K562 (cell line): ENCODE measurements around the gene BAIAP3. TPM values are rescaled to one million over a fixed set of nuclear protein-coding genes. Genes with fewer than 3 reads are reported as not detected.

Source experiments
- ARHGAP35 ChIP-seq: fragments of 450-650 bp; IDR thresholded peaks from 2 replicates; pipeline ENCODE4 v1.6.1; 2018; ENCODE audit not compliant: partially characterized antibody
- CBX1 ChIP-seq: sonication (generic); IDR thresholded peaks from 2 replicates; pipeline ENCODE4 v1.6.1; 2016; ENCODE audit warnings: antibody characterized with exemption, low read depth, mild to moderate bottlenecking
- DACH1 ChIP-seq: fragments of 450-650 bp; IDR thresholded peaks from 2 replicates; pipeline ENCODE4 v1.6.1; 2018; ENCODE audit not compliant: partially characterized antibody
- DPF2 ChIP-seq: fragments of 450-650 bp; IDR thresholded peaks from 2 replicates; pipeline ENCODE4 v1.6.1; 2016
- FOSL1 ChIP-seq: fragments of 200-800 bp; sonication (Bioruptor generic); conservative IDR thresholded peaks from 2 replicates; pipeline ENCODE4 v1.6.1; 2016; ENCODE audit warnings: missing genetic modification characterization, missing compliant biosample characterization
- MTA2 ChIP-seq: fragments of 450-650 bp; IDR thresholded peaks from 2 replicates; pipeline ENCODE4 v1.6.1; 2016; ENCODE audit warnings: low read depth
- NFIC ChIP-seq: fragments of 450-650 bp; IDR thresholded peaks from 2 replicates; pipeline ENCODE4 v1.6.1; 2017; ENCODE audit warnings: mild to moderate bottlenecking, inconsistent platforms
- OTX1 ChIP-seq: fragments of 450-650 bp; formaldehyde crosslinking; IDR thresholded peaks from 2 replicates; pipeline ENCODE4 v1.4.0; 2022; ENCODE audit warnings: mild to moderate bottlenecking
- SMAD3 ChIP-seq: fragments of 450-650 bp; formaldehyde crosslinking; conservative IDR thresholded peaks from 2 replicates; pipeline ENCODE4 v1.4.0; 2020; ENCODE audit warnings: mild to moderate bottlenecking
- SRSF1 ChIP-seq: fragments of 200-400 bp; formaldehyde crosslinking; IDR thresholded peaks from 2 replicates; pipeline ENCODE4 v1.6.1; 2017; ENCODE audit warnings: mild to moderate bottlenecking, low read depth, low read length, moderate library complexity
- TCF7 ChIP-seq: sonication (generic); IDR thresholded peaks from 2 replicates; pipeline ENCODE4 v1.6.1; 2016; ENCODE audit warnings: antibody characterized with exemption, borderline replicate concordance
- ZNF274 ChIP-seq: IDR thresholded peaks from 2 replicates; pipeline ENCODE4 v1.6.1; 2011; ENCODE audit warnings: low read depth, mild to moderate bottlenecking, low read length, moderate library complexity, borderline replicate concordance
- ZSCAN29 ChIP-seq: fragments of 450-650 bp; IDR thresholded peaks from 2 replicates; pipeline ENCODE4 v1.6.1; 2017
- polyA plus RNA-seq, 8 experiments: library from polyadenylated mRNA; depleted of rRNA in 4 of 8; stranded (reverse) in 5 of 8; unstranded in 3 of 8; fragments of >200 nt; fragmentation: Nextera tagmentation in 2 of 8; fragmentation: Illumina TruSeq in 1 of 8; extraction: Ambion mirVana in 2 of 8; extraction: Trizol in 1 of 8; gene quantifications; 2 replicates each; pipeline versions ENCODE4 v1.2.1 to v1.2.3, GENCODE V29; 2011 to 2014; ENCODE audit warnings: inconsistent platforms in 1 of 8, missing spikeins in 1 of 8
- total RNA-seq, 7 experiments: library from RNA; depleted of rRNA in 6 of 7; stranded (reverse); fragments of >200 nt in 6 of 7; fragmentation: Illumina TruSeq in 2 of 7; extraction: Trizol in 2 of 7; gene quantifications; 2 replicates each; pipeline versions ENCODE4 v1.2.1 to v1.2.3, GENCODE V29; 2011 to 2021; ENCODE audit warnings: low replicate concordance in 1 of 7
- TF ChIP-seq, protein P1 (sequence below): sonication (generic); formaldehyde crosslinking; IDR thresholded peaks from 2 replicates; pipeline ENCODE4 v1.8.0; 2022; ENCODE audit warnings: missing genetic modification reagents, mild to moderate bottlenecking, borderline replicate concordance
- TF ChIP-seq, protein P2 (sequence below): fragments of 250-450 bp; sonication (Bioruptor Pico); IDR thresholded peaks from 2 replicates; pipeline ENCODE4 v1.4.0; 2020; ENCODE audit warnings: mild to moderate bottlenecking
- TF ChIP-seq, protein P3 (sequence below): fragments of 250-450 bp; sonication (Bioruptor Pico); IDR thresholded peaks from 2 replicates; pipeline ENCODE4 v1.8.0; 2022; ENCODE audit warnings: inconsistent platforms
- TF ChIP-seq, protein P4 (sequence below): sonication (generic); formaldehyde crosslinking; IDR thresholded peaks from 2 replicates; pipeline ENCODE4 v1.8.0; 2022; ENCODE audit warnings: mild to moderate bottlenecking, missing genetic modification reagents, borderline replicate concordance
- TF ChIP-seq, protein P5 (sequence below): fragments of 450-650 bp; formaldehyde crosslinking; IDR thresholded peaks from 2 replicates; pipeline ENCODE4 v1.4.0; 2022; ENCODE audit warnings: mild to moderate bottlenecking, moderate library complexity

The BAIAP3 gene
- total and polyA plus RNA-seq, 9 of the 15 experiments (the other 6 are each of a cell fraction or from before 2014, with no cell fraction given), result 0.03 to 4.5 (median 0.57) TPM; not detected in 1

DNA sequence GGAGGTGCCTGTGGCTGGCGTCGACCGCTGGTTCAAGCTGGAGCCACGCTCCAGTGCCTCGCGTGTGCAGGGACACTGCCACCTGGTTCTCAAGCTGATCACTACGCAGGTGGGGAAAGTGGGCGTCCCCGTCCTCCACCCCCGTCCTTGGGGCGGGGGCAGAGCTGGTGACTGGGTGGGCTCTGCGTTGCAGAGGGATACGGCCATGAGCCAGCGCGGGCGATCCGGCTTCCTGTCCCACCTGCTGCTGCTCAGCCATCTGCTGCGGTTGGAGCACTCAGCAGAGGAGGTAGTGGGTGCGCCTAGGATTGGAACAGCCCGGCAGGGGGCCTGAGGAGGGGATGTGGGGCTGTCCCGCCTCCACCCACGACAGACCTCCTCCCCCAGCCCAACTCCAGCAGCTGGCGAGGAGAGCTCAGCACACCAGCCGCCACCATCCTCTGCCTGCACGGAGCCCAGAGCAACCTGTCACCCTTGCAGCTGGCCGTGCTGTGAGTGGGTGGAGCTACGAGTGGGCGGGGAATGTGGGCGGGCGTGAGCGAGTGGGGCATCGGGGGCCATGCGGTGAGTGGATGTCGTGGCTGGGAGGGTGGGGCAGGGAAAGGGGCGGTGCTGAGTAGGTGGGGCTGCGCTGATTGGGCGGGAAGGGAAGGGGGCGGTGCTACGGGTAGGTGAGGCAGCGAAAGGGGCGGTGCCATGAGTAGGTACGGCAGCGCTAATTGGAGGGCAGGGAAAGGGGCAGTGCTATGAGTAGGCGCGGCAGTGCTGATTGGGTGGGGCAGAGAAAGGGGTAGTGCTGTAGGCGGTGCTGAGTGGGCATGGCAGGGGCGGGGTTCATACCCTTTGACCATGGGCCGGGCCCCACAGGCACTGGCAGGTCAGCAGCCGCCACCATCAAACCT lies 9.3 kb downstream of the BAIAP3 start (continued):
- TF ChIP-seq CBX1 (no peak), SMAD3 (no peak), DPF2 (no peak), ZNF274 (no peak), DACH1 (peak; percentile 65), NFIC (no peak), ARHGAP35 (no peak), ZSCAN29 (no peak), TCF7 (no peak), FOSL1 (no peak), MTA2 (no peak), OTX1 (CRISPR knock-in tag) (peak; percentile 21; the same call in 1 of the 2 replicates), SRSF1 (no peak)
- TF ChIP-seq, protein P1, sequence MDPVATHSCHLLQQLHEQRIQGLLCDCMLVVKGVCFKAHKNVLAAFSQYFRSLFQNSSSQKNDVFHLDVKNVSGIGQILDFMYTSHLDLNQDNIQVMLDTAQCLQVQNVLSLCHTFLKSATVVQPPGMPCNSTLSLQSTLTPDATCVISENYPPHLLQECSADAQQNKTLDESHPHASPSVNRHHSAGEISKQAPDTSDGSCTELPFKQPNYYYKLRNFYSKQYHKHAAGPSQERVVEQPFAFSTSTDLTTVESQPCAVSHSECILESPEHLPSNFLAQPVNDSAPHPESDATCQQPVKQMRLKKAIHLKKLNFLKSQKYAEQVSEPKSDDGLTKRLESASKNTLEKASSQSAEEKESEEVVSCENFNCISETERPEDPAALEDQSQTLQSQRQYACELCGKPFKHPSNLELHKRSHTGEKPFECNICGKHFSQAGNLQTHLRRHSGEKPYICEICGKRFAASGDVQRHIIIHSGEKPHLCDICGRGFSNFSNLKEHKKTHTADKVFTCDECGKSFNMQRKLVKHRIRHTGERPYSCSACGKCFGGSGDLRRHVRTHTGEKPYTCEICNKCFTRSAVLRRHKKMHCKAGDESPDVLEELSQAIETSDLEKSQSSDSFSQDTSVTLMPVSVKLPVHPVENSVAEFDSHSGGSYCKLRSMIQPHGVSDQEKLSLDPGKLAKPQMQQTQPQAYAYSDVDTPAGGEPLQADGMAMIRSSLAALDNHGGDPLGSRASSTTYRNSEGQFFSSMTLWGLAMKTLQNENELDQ (CRISPR knock-in tag), result no peak
- TF ChIP-seq, protein P2, sequence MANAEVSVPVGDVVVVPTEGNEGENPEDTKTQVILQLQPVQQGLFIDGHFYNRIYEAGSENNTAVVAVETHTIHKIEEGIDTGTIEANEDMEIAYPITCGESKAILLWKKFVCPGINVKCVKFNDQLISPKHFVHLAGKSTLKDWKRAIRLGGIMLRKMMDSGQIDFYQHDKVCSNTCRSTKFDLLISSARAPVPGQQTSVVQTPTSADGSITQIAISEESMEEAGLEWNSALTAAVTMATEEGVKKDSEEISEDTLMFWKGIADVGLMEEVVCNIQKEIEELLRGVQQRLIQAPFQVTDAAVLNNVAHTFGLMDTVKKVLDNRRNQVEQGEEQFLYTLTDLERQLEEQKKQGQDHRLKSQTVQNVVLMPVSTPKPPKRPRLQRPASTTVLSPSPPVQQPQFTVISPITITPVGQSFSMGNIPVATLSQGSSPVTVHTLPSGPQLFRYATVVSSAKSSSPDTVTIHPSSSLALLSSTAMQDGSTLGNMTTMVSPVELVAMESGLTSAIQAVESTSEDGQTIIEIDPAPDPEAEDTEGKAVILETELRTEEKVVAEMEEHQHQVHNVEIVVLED (CRISPR knock-in tag), result no peak
- TF ChIP-seq, protein P3, sequence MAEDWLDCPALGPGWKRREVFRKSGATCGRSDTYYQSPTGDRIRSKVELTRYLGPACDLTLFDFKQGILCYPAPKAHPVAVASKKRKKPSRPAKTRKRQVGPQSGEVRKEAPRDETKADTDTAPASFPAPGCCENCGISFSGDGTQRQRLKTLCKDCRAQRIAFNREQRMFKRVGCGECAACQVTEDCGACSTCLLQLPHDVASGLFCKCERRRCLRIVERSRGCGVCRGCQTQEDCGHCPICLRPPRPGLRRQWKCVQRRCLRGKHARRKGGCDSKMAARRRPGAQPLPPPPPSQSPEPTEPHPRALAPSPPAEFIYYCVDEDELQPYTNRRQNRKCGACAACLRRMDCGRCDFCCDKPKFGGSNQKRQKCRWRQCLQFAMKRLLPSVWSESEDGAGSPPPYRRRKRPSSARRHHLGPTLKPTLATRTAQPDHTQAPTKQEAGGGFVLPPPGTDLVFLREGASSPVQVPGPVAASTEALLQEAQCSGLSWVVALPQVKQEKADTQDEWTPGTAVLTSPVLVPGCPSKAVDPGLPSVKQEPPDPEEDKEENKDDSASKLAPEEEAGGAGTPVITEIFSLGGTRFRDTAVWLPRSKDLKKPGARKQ (CRISPR knock-in tag), result no peak
- TF ChIP-seq, protein P4, sequence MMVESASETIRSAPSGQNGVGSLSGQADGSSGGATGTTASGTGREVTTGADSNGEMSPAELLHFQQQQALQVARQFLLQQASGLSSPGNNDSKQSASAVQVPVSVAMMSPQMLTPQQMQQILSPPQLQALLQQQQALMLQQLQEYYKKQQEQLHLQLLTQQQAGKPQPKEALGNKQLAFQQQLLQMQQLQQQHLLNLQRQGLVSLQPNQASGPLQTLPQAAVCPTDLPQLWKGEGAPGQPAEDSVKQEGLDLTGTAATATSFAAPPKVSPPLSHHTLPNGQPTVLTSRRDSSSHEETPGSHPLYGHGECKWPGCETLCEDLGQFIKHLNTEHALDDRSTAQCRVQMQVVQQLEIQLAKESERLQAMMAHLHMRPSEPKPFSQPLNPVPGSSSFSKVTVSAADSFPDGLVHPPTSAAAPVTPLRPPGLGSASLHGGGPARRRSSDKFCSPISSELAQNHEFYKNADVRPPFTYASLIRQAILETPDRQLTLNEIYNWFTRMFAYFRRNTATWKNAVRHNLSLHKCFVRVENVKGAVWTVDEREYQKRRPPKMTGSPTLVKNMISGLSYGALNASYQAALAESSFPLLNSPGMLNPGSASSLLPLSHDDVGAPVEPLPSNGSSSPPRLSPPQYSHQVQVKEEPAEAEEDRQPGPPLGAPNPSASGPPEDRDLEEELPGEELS (CRISPR knock-in tag), result no peak
- TF ChIP-seq, protein P5, sequence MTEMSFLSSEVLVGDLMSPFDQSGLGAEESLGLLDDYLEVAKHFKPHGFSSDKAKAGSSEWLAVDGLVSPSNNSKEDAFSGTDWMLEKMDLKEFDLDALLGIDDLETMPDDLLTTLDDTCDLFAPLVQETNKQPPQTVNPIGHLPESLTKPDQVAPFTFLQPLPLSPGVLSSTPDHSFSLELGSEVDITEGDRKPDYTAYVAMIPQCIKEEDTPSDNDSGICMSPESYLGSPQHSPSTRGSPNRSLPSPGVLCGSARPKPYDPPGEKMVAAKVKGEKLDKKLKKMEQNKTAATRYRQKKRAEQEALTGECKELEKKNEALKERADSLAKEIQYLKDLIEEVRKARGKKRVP (CRISPR knock-in tag), result no peak
